HCT116 (cell line): ENCODE measurements around the gene NAA25. TPM values are rescaled to one million over a fixed set of nuclear protein-coding genes. Genes with fewer than 3 reads are reported as not detected.

Experiments
- ATAC-seq: fragments of 200-7000 bp; cut with Tn5 transposase; 2 replicates; pipeline ENCODE4 v1.9.1; 2020; ENCODE audit warnings: mild to moderate bottlenecking, moderate library complexity
- BruUV-seq: library from RNA; stranded (reverse); fragments of 400-500 nt; replicated peaks from 2 replicates; lab custom pipeline; 2021; lab: Mats Ljungman, UMichigan
- CTCF ChIA-PET: fragments of 300-600 bp; sonication (Branson Sonifier 250); formaldehyde crosslinking; loops from one replicate; lab custom pipeline; 2021; ENCODE audit warnings: antibody characterized with exemption; lab: Charles Lee
- POLR2A ChIA-PET: fragments of 300-600, 350-600 bp; sonication (Branson Sonifier 250); formaldehyde crosslinking; loops from one replicate; lab custom pipeline; 2021; ENCODE audit warnings: antibody characterized with exemption; lab: Charles Lee
- RAD21 ChIA-PET, 2 experiments: fragments of 300-600 bp; sonication (Branson Sonifier 250); formaldehyde crosslinking; loops; one replicate each; lab custom pipeline; 2023; ENCODE audit warnings: low total read pairs in 2 of 2; ENCODE audit not compliant: uncharacterized antibody in 2 of 2, unreplicated experiment in 2 of 2, low non-redundant PET in 1 of 2; lab: Charles Lee
- DNase-seq: peaks from one replicate; pipeline ENCODE4 v3.0.0-alpha.2; 2010; ENCODE audit warnings: low read depth, low spot score
- H2AFZ ChIP-seq: fragments of 200-600 bp; shearing (Covaris generic), sonication (generic); 2 replicates; pipeline ENCODE4 v1.6.1; 2017; ENCODE audit warnings: low read depth, mixed run types, mixed read lengths, antibody characterized with exemption, low read length; ENCODE audit not compliant: poor library complexity, severe bottlenecking
- H3K27ac ChIP-seq: 2 replicates; pipeline ENCODE4 v1.5.1; 2012; ENCODE audit warnings: low read depth, low read length
- H3K27me3 ChIP-seq: fragments of 200-600 bp; sonication (generic); 2 replicates; pipeline ENCODE4 v1.6.1; 2016; ENCODE audit warnings: mixed run types, low read length, mixed read lengths; ENCODE audit not compliant: insufficient read depth
- H3K36me3 ChIP-seq, 2 experiments: fragments of 200-500 bp in 1 of 2; fragments of 200-600 bp in 1 of 2; sonication (Bioruptor generic) in 1 of 2; sonication (generic) in 1 of 2; 2 replicates each; pipeline versions ENCODE4 v1.5.1 to v1.6.1; 2014 to 2016; ENCODE audit warnings: low read length in 2 of 2, inconsistent platforms in 1 of 2, mixed read lengths in 1 of 2, mixed run types in 1 of 2; ENCODE audit not compliant: insufficient read depth in 2 of 2, control insufficient read depth in 1 of 2
- H3K4me1 ChIP-seq, 2 experiments: fragments of 200-600 bp in 1 of 2; sonication (generic) in 1 of 2; 2 replicates each; pipeline versions ENCODE4 v1.5.1 to v1.6.1; 2012 to 2017; ENCODE audit warnings: low read length in 2 of 2, inconsistent platforms in 1 of 2, mild to moderate bottlenecking in 1 of 2, mixed read lengths in 1 of 2, mixed run types in 1 of 2, moderate library complexity in 1 of 2; ENCODE audit not compliant: insufficient read depth in 2 of 2, control insufficient read depth in 1 of 2
- H3K4me2 ChIP-seq: fragments of 200-600 bp; sonication (generic); 2 replicates; pipeline ENCODE4 v1.6.1; 2017; ENCODE audit warnings: mixed run types, low read length, mixed read lengths
- H3K4me3 ChIP-seq, 2 experiments: fragments of 200-600 bp in 1 of 2; sonication (generic) in 1 of 2; replicated peaks in 1 of 2; 2 replicates each; pipeline ENCODE4 v1.5.1; 2011 to 2016; ENCODE audit warnings: low read length in 2 of 2, control low read depth in 1 of 2, low read depth in 1 of 2, mild to moderate bottlenecking in 1 of 2, mixed read lengths in 1 of 2, mixed run types in 1 of 2
- H3K79me2 ChIP-seq: fragments of 200-600 bp; sonication (generic); 2 replicates; pipeline ENCODE4 v1.6.1; 2017; ENCODE audit warnings: mild to moderate bottlenecking, mixed run types, low read length, moderate library complexity, mixed read lengths; ENCODE audit not compliant: insufficient read depth
- H3K9ac ChIP-seq: fragments of 200-600 bp; sonication (generic); 2 replicates; pipeline ENCODE4 v1.6.1; 2016; ENCODE audit warnings: low read length, mixed read lengths
- H3K9me2 ChIP-seq: fragments of 200-600 bp; sonication (generic), shearing (Covaris generic); 2 replicates; pipeline ENCODE4 v1.6.1; 2017; ENCODE audit warnings: mixed run types, mild to moderate bottlenecking, moderate library complexity; ENCODE audit not compliant: insufficient read depth
- H3K9me3 ChIP-seq, 2 experiments: fragments of 200-500 bp in 1 of 2; fragments of 200-600 bp in 1 of 2; sonication (Bioruptor generic) in 1 of 2; sonication (generic) in 1 of 2; 2 replicates each; pipeline ENCODE4 v1.6.1; 2014 to 2017; ENCODE audit warnings: low read length in 2 of 2, mixed read lengths in 2 of 2, inconsistent platforms in 1 of 2, low read depth in 1 of 2, mild to moderate bottlenecking in 1 of 2, mixed run types in 1 of 2, moderate library complexity in 1 of 2; ENCODE audit not compliant: control insufficient read depth in 1 of 2, insufficient read depth in 1 of 2
- H4K20me1 ChIP-seq: fragments of 200-600 bp; sonication (generic), shearing (Covaris generic); 2 replicates; pipeline ENCODE4 v1.6.1; 2017; ENCODE audit warnings: mixed run types, mild to moderate bottlenecking, moderate library complexity; ENCODE audit not compliant: insufficient read depth
- POLR2AphosphoS5 ChIP-seq: IDR thresholded peaks from 2 replicates; pipeline ENCODE4 v1.6.1; 2011; ENCODE audit warnings: mild to moderate bottlenecking, low read depth, low read length, moderate library complexity
- SRF ChIP-seq: IDR thresholded peaks from 2 replicates; pipeline ENCODE4 v1.6.1; 2012; ENCODE audit warnings: low read depth
- intact Hi-C: fragments of 100-400 bp; cut with micrococcal nuclease; formaldehyde crosslinking; loops from 2 replicates; pipeline ENCODE4 v1.10.0; 2022
- total RNA-seq: library from RNA; stranded (reverse); gene quantifications from one replicate; pipeline ENCODE4 v1.2.1, GENCODE V29; 2021; ENCODE audit not compliant: unreplicated experiment
- TF ChIP-seq, protein P1 (sequence below): IDR thresholded peaks from 2 replicates; pipeline ENCODE4 v1.6.1; 2011; ENCODE audit warnings: mild to moderate bottlenecking, low read length, moderate library complexity; ENCODE audit not compliant: insufficient replicate concordance; ENCODE audit errors: extremely low read depth
- TF ChIP-seq, protein P2 (sequence below): IDR thresholded peaks from 2 replicates; pipeline ENCODE4 v1.6.1; 2012; ENCODE audit warnings: low read depth

The NAA25 gene
- total RNA-seq, 1 experiment from 2014 or later: 56.6 TPM

DNA sequence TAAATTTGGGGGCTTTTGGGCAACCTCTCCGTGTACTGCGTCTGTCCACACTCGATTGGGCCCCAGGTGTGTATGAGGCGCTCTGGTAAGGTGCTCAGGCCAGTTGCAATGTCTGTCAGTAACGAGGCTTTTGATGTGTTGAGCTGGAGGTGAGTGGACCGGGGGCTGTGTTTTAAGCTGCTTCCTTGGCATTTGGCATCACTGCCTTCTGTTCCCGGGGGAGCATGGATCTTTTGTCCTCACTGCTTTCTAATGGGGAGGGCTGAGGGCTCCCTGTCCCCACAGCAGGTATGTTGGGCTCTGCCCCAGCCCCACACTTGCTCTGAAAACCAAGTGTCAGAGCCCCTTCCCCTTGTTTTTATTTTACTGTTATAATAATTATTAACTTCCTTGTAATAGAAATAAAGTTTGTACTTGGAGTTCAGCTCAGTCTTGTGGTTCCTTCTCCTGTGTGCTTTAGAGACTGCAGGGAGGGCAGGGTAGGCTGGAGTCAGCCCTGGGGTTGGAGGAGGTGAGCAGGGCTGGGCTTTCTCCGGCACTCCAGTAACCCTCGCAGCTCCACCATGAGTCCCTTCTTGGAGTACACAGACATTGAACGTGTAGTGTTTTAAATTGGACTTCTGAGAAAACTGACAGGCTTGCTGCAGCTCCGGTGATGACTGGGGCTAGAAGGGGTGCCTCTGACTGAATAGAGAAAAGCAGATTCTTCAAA lies 44.8 kb upstream of the NAA25 start:
- CTCF ChIA-PET: no interaction called here
- ATAC-seq: no peak
- H3K4me2 ChIP-seq: no peak overlapping the region

More for the DNA sequence above, 44.8 kb upstream of the NAA25 start:
- Histone ChIP-seq H3K9ac (no peak overlapping the region), H3K9me3 (no peaks in the 10 kb centered on the region), H3K79me2 (no peaks in the 10 kb centered on the region), H3K4me3 (no peak overlapping the region), H3K4me1 (peaks cover 0 to 11% of the 10 kb centered on the region in 2 experiments; a peak in 1 of 4 replicates), H3K36me3 (peaks cover 20 to 38% of the 10 kb centered on the region in 2 experiments), H2AFZ (no peak overlapping the region), H4K20me1 (no peaks in the 10 kb centered on the region), H3K27ac (no peak overlapping the region), H3K27me3 (no peaks in the 10 kb centered on the region), H3K9me2 (no peaks in the 10 kb centered on the region)
- no peak for DNase-seq
- TF ChIP-seq, protein P1, sequence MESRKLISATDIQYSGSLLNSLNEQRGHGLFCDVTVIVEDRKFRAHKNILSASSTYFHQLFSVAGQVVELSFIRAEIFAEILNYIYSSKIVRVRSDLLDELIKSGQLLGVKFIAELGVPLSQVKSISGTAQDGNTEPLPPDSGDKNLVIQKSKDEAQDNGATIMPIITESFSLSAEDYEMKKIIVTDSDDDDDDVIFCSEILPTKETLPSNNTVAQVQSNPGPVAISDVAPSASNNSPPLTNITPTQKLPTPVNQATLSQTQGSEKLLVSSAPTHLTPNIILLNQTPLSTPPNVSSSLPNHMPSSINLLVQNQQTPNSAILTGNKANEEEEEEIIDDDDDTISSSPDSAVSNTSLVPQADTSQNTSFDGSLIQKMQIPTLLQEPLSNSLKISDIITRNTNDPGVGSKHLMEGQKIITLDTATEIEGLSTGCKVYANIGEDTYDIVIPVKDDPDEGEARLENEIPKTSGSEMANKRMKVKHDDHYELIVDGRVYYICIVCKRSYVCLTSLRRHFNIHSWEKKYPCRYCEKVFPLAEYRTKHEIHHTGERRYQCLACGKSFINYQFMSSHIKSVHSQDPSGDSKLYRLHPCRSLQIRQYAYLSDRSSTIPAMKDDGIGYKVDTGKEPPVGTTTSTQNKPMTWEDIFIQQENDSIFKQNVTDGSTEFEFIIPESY: no peak
- TF ChIP-seq, protein P2, sequence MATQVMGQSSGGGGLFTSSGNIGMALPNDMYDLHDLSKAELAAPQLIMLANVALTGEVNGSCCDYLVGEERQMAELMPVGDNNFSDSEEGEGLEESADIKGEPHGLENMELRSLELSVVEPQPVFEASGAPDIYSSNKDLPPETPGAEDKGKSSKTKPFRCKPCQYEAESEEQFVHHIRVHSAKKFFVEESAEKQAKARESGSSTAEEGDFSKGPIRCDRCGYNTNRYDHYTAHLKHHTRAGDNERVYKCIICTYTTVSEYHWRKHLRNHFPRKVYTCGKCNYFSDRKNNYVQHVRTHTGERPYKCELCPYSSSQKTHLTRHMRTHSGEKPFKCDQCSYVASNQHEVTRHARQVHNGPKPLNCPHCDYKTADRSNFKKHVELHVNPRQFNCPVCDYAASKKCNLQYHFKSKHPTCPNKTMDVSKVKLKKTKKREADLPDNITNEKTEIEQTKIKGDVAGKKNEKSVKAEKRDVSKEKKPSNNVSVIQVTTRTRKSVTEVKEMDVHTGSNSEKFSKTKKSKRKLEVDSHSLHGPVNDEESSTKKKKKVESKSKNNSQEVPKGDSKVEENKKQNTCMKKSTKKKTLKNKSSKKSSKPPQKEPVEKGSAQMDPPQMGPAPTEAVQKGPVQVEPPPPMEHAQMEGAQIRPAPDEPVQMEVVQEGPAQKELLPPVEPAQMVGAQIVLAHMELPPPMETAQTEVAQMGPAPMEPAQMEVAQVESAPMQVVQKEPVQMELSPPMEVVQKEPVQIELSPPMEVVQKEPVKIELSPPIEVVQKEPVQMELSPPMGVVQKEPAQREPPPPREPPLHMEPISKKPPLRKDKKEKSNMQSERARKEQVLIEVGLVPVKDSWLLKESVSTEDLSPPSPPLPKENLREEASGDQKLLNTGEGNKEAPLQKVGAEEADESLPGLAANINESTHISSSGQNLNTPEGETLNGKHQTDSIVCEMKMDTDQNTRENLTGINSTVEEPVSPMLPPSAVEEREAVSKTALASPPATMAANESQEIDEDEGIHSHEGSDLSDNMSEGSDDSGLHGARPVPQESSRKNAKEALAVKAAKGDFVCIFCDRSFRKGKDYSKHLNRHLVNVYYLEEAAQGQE: no peak
- TF ChIP-seq POLR2AphosphoS5 (no peak), SRF (no peak)
- ChIA-PET RAD21 (no interaction called here), POLR2A (no interaction called here)
- no TSS peak for BruUV-seq
- intact Hi-C loops: no loop called here
